ENCODE measurements around the gene KRT7. TPM values are rescaled to one million over a fixed set of nuclear protein-coding genes. Genes with fewer than 3 reads are reported as not detected.
A peak's percentile ranks its signal among the peaks of the same experiment; 100 is the strongest.

KRT7 gene
- total RNA-seq, 1 experiment from 2014 or later: 3,783 TPM

- H3K27ac ChIP-seq: peak overlapping the region; percentile 90
- POLR2A ChIA-PET (ENCODE audit: unreplicated experiment): interaction anchor here (0.6 to 3.3 kb wide), 10 partner anchors 12 to 725 kb away, joined by 3 to 34 read pairs (median 4); no protein-coding TSS in a partner anchor
- no peak for TF ChIP-seq CTCF (conservative IDR thresholded peaks at IDR 0.05)
- peaks cover 61% of the 10 kb centered on the region for H4K20me1 ChIP-seq (ENCODE audit: insufficient read depth)
- H3K4me2 ChIP-seq: peak overlapping the region; percentile 59
- no peaks in the 10 kb centered on the region for H3K27me3 ChIP-seq (ENCODE audit: insufficient read depth, low read depth)
- BruUV-seq (replicated peaks): no TSS peak
- peaks cover 25% of the 10 kb centered on the region for H3K79me2 ChIP-seq (ENCODE audit: low read depth)
- intact Hi-C loops (cut with micrococcal nuclease; ENCODE audit: unreplicated experiment): loop anchor here (1.0 to 2.0 kb wide), 4 partner anchors 29 to 82 kb away; no protein-coding TSS in a partner anchor
- H3F3A ChIP-seq (ENCODE audit: insufficient read depth, low read depth): peaks cover 97% of the 10 kb centered on the region
- H3K9me3 ChIP-seq (ENCODE audit: insufficient read depth, low read depth): no peaks in the 10 kb centered on the region
- peaks cover 79% of the 10 kb centered on the region for H3K36me3 ChIP-seq (ENCODE audit: low read depth)
- no peak overlapping the region for H2AFZ ChIP-seq
- H3K9me2 ChIP-seq (ENCODE audit: insufficient read depth): no peaks in the 10 kb centered on the region
- DNase-seq: peak in 1 of 2 experiments; percentile 35
- peaks cover 96% of the 10 kb centered on the region for H3K4me1 ChIP-seq (replicated peaks; ENCODE audit: insufficient read depth)
- CTCF ChIA-PET: interaction anchor here (1.3 to 2.6 kb wide), 3 partner anchors 9 to 88 kb away, joined by 3 to 23 read pairs (median 4); no protein-coding TSS in a partner anchor
- H3K4me3 ChIP-seq: no peak overlapping the region
These were observed 11.6 kb downstream of the KRT7 start for GRCh38 chr12:52244615-52244994.

DNA sequence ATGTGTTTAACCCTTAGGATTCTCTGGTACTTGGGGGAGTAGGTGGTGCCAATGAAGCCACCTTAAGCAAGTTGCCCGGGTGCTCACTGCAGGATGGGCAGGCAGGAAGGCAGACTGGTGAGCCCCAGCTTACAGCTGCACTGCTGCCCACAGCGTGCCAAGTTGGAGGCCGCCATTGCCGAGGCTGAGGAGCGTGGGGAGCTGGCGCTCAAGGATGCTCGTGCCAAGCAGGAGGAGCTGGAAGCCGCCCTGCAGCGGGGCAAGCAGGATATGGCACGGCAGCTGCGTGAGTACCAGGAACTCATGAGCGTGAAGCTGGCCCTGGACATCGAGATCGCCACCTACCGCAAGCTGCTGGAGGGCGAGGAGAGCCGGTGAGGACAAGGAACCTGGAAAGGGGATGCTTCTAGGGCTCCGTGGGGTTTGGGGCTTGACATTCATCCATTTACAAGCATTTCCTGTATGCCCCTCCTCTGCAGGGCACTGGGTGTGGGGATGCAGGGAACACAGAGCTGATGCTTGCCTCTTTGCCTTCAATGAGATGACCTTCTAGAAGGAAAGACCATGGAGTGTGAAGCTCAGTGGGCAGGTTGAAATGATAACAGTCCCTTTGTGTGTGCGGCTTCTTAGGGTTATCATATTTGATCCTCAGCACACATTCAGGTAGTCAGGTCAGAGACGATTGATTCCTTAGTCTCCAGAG, 12.4 kb downstream of the KRT7 start:
- ChIA-PET POLR2A (ENCODE audit: unreplicated experiment) (interaction anchor here (0.6 to 3.3 kb wide), 5 partner anchors 34 to 724 kb away, joined by 3 to 34 read pairs (median 4); no protein-coding TSS in a partner anchor), CTCF (interaction anchor here (0.7 to 2.6 kb wide), 3 partner anchors 34 to 82 kb away, joined by 3 to 23 read pairs (median 5); no protein-coding TSS in a partner anchor)
- Histone ChIP-seq H3K4me3 (no peak overlapping the region), H3K4me1 (replicated peaks; ENCODE audit: insufficient read depth) (peaks cover 88% of the 10 kb centered on the region), H2AFZ (no peak overlapping the region), H3K27me3 (ENCODE audit: insufficient read depth, low read depth) (no peaks in the 10 kb centered on the region), H3K79me2 (ENCODE audit: low read depth) (peaks cover 17% of the 10 kb centered on the region), H3F3A (ENCODE audit: insufficient read depth, low read depth) (peaks cover 97% of the 10 kb centered on the region), H3K27ac (peak overlapping the region; percentile 90), H3K36me3 (ENCODE audit: low read depth) (peaks cover 71% of the 10 kb centered on the region), H3K9me3 (ENCODE audit: insufficient read depth, low read depth) (no peaks in the 10 kb centered on the region), H4K20me1 (ENCODE audit: insufficient read depth) (peaks cover 58% of the 10 kb centered on the region), H3K9me2 (ENCODE audit: insufficient read depth) (no peaks in the 10 kb centered on the region), H3K4me2 (peak overlapping the region; percentile 59)
- TF ChIP-seq CTCF (conservative IDR thresholded peaks at IDR 0.05) (no peak), EZH2 (IDR thresholded peaks at IDR 0.05; ENCODE audit: low read depth) (no peak)
- intact Hi-C loops (cut with micrococcal nuclease; ENCODE audit: unreplicated experiment): loop anchor here (2.0 kb wide), 3 partner anchors 33 to 81 kb away; no protein-coding TSS in a partner anchor
- no TSS peak for BruUV-seq (replicated peaks)
- DNase-seq: peak in 1 of 2 experiments; percentile 55

- Histone ChIP-seq H3K27me3 (ENCODE audit: insufficient read depth, low read depth) (no peaks in the 10 kb centered on the region), H3K9me3 (ENCODE audit: insufficient read depth, low read depth) (no peaks in the 10 kb centered on the region), H3K36me3 (ENCODE audit: low read depth) (peaks cover 71% of the 10 kb centered on the region), H3K4me2 (peak overlapping the region; percentile 59), H3K4me3 (no peak overlapping the region), H3K4me1 (replicated peaks; ENCODE audit: insufficient read depth) (peaks cover 81% of the 10 kb centered on the region), H4K20me1 (ENCODE audit: insufficient read depth) (peaks cover 55% of the 10 kb centered on the region), H3K27ac (peak overlapping the region; percentile 90), H3K79me2 (ENCODE audit: low read depth) (peaks cover 15% of the 10 kb centered on the region), H3F3A (ENCODE audit: insufficient read depth, low read depth) (peaks cover 99% of the 10 kb centered on the region), H3K9me2 (ENCODE audit: insufficient read depth) (no peaks in the 10 kb centered on the region), H2AFZ (no peak overlapping the region)
- POLR2A ChIA-PET (ENCODE audit: unreplicated experiment): interaction anchor here (0.6 to 3.3 kb wide), 2 partner anchors 34 to 659 kb away, joined by 4 to 34 read pairs; partner anchors contain the start of gene KRT8
- intact Hi-C loops (cut with micrococcal nuclease; ENCODE audit: unreplicated experiment): loop anchor here (2.0 kb wide), 3 partner anchors 33 to 81 kb away; no protein-coding TSS in a partner anchor
- no peak for DNase-seq
- CTCF ChIA-PET: interaction anchor here (0.5 to 1.3 kb wide), 4 partner anchors 33 to 87 kb away, joined by 3 to 5 read pairs (median 4); no protein-coding TSS in a partner anchor
- no peak for TF ChIP-seq EZH2 (IDR thresholded peaks at IDR 0.05; ENCODE audit: low read depth)
- TF ChIP-seq CTCF (conservative IDR thresholded peaks at IDR 0.05): no peak
- no TSS peak for BruUV-seq (replicated peaks)
These were observed 13.0 kb downstream of the KRT7 start for GRCh38 chr12:52245962-52246569.
